ENCODE measurements around the gene TMEM97.

DNA sequence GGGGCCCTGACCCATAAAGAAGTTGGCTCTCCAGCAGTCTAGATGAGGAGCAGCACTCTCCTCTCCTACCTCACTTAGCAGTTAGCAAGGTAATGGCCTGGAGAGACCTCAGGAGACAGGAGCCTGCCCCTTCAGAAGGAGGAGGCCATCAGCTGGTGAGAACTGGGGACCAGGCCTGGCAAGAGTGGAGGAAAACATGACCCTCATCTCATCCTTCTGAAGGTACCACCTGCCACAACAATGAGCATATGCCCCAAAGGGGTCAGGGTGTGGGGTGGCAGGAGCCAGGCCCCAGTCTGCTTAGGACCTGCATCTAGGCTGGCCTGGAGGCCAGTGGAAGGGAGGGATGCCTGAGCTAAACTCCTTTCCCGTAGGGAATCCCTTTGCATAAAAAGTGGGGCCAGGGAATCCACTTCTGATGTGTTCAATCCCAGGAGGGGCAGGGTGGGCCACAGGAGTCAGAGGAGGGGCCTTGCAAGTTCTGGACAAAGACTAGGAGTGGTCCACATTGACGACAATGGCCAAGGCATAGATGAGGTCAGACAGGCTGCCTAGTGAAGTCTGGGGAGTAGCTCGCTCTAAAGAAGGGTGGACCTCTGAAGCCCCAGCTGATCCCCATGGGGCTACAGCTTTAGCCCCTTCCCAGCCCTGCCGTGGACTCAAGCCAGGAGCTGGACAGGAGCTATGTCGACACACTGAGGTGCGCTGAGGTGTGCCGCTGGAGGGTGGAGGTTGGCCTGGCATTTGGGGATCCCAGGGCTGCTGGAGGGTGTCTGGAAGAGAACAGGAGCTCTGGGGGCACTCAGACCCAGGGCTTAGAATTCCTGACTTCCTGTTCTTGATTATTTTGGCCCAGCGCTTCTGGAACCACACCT lies 45.0 kb downstream of the TMEM97 start:
- TF ChIP-seq, protein P1, sequence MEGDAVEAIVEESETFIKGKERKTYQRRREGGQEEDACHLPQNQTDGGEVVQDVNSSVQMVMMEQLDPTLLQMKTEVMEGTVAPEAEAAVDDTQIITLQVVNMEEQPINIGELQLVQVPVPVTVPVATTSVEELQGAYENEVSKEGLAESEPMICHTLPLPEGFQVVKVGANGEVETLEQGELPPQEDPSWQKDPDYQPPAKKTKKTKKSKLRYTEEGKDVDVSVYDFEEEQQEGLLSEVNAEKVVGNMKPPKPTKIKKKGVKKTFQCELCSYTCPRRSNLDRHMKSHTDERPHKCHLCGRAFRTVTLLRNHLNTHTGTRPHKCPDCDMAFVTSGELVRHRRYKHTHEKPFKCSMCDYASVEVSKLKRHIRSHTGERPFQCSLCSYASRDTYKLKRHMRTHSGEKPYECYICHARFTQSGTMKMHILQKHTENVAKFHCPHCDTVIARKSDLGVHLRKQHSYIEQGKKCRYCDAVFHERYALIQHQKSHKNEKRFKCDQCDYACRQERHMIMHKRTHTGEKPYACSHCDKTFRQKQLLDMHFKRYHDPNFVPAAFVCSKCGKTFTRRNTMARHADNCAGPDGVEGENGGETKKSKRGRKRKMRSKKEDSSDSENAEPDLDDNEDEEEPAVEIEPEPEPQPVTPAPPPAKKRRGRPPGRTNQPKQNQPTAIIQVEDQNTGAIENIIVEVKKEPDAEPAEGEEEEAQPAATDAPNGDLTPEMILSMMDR (IDR thresholded peaks at IDR 0.05; ENCODE audit: low read length): no peak
- TF ChIP-seq EZH2 (IDR thresholded peaks at IDR 0.05; ENCODE audit: borderline replicate concordance, low read length): no peak

All from OCI-LY1 (cell line).